Measurements from ENCODE around the gene TRIM44. TPM values are rescaled to one million over a fixed set of nuclear protein-coding genes. Genes with fewer than 3 reads are reported as not detected.

TRIM44 gene
- total and polyA plus RNA-seq, 12 donors, result 5.5 to 89.8 (median 34.1) TPM

DNA sequence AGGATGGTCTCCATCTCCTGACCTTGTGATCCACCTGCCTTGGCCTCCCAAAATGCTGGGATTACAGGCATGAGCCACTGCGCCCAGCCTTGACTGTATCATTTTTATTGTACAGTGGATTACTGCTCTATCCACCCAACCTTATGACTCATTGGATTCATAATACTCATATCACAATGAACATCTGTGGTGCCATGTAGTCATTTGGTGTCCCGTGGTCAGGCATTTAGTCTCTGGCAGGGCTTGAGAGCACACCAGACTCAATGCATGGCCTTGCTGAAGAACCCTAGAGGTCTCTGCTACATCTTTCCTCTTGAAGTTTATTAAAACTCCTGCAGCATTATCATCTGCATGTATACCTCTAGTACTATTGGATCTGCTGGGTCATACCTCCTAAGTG is 183.3 kb downstream of the TRIM44 start:
- TF ChIP-seq POLR2A (IDR thresholded peaks at IDR 0.05) (no peak), CTCF (IDR thresholded peaks at IDR 0.05) (no peak)
- no peaks in the 10 kb centered on the region for H3K4me1 ChIP-seq (replicated peaks in 1 of 2)
- intact Hi-C loops (cut with DNase I), result no loop called here
- H3K27me3 ChIP-seq, result no peaks in the 10 kb centered on the region
- WGBS, 4 donors, result 78 to 100% (median 91%) methylated on average over 2 of the region's 2 CpGs
- H3K4me3 ChIP-seq, result no peak overlapping the region
- no peaks in the 10 kb centered on the region for H3K36me3 ChIP-seq (replicated peaks in 1 of 2)
- no peak for DNase-seq
- H3K27ac ChIP-seq, result no peak overlapping the region
- H3K9me3 ChIP-seq (replicated peaks in 1 of 3), result no peaks in the 10 kb centered on the region

DNA sequence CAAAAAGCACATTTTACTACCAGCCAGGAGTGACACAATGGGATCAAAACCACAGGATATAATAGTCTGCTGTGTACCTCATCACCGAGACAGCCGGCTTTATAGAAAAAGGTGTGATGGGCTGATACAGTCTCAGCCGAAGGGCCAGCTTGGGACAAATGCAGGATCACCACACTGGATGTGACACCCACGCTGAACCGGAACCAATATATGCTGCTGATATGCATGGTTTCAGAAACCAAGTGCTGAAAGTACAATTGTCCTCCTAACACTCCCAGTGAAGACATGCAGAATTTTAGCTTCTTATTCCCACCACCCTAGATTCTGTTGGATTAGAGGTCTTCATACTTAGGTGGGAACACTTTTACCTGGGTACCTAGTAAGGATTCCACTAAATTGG is 184.3 kb downstream of the TRIM44 start:
- 96 to 98% (median 96%) methylated on average over 5 of the region's 5 CpGs for WGBS, 4 donors
- Histone ChIP-seq H3K36me3 (replicated peaks in 1 of 2) (no peaks in the 10 kb centered on the region), H3K9me3 (replicated peaks in 1 of 3) (no peaks in the 10 kb centered on the region), H3K4me1 (replicated peaks in 1 of 2) (no peaks in the 10 kb centered on the region), H3K27me3 (no peaks in the 10 kb centered on the region), H3K4me3 (no peak overlapping the region), H3K27ac (no peak overlapping the region)
- TF ChIP-seq CTCF (IDR thresholded peaks at IDR 0.05) (no peak), POLR2A (IDR thresholded peaks at IDR 0.05) (no peak)
- DNase-seq, result no peak
- intact Hi-C loops (cut with DNase I), result no loop called here

DNA sequence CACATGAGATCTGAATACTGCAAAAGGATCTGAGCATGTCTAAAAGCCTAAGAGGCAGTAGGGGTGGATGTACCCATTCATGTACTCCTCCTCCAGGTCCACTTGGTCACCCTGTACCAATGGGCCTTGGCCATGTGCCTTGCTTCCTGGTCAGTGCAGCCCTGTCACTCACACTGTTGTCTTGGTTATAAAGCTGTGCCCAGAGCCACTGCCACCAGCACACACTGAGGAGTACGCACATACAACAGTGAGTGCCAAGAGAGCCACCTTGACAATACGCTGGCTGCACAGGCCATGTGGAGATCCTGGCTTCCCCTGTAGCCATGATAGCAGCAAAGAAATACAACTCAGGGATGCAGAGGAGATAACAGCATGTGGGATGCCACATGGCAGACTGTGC is 184.9 kb downstream of the TRIM44 start:
- no peak overlapping the region for H3K27ac ChIP-seq
- 67 to 93% (median 73%) methylated on average over 2 of the region's 2 CpGs for WGBS, 4 donors
- TF ChIP-seq POLR2A (IDR thresholded peaks at IDR 0.05) (no peak), CTCF (IDR thresholded peaks at IDR 0.05) (no peak)
- no peaks in the 10 kb centered on the region for H3K4me1 ChIP-seq (replicated peaks in 1 of 2)
- no peak overlapping the region for H3K4me3 ChIP-seq
- H3K27me3 ChIP-seq, result no peaks in the 10 kb centered on the region
- no peaks in the 10 kb centered on the region for H3K9me3 ChIP-seq (replicated peaks in 1 of 3)
- no peaks in the 10 kb centered on the region for H3K36me3 ChIP-seq (replicated peaks in 1 of 2)
- no peak for DNase-seq
- intact Hi-C loops (cut with DNase I), result no loop called here

- Histone ChIP-seq H3K4me3 (no peak overlapping the region), H3K4me1 (replicated peaks in 1 of 2) (no peaks in the 10 kb centered on the region), H3K27ac (no peak overlapping the region), H3K9me3 (replicated peaks in 1 of 3) (no peaks in the 10 kb centered on the region), H3K27me3 (no peaks in the 10 kb centered on the region), H3K36me3 (replicated peaks in 1 of 2) (no peaks in the 10 kb centered on the region)
- WGBS, 4 donors, result 61 to 77% (median 64%) methylated on average over 4 of the region's 4 CpGs
- intact Hi-C loops (cut with DNase I), result no loop called here
- TF ChIP-seq POLR2A (IDR thresholded peaks at IDR 0.05) (no peak), CTCF (IDR thresholded peaks at IDR 0.05) (no peak)
- no peak for DNase-seq
These were observed 186.0 kb downstream of the TRIM44 start for GRCh38 chr11:35848616-35849015.
